Panc1 (cell line): ENCODE data around the gene TMEM233.

Experiments used
- CTCF ChIP-seq: fragments of 450-650 bp; IDR thresholded peaks from 2 replicates; pipeline ENCODE4 v1.5.1; 2017; ENCODE audit warnings: mild to moderate bottlenecking
- POLR2AphosphoS5 ChIP-seq: IDR thresholded peaks from 2 replicates; pipeline ENCODE4 v1.6.1; 2012; ENCODE audit warnings: mild to moderate bottlenecking, low read depth, low read length, moderate library complexity
- REST ChIP-seq, 2 experiments: IDR thresholded peaks; 2 replicates each; pipeline ENCODE4 v1.6.1; 2011 to 2012; ENCODE audit warnings: low read depth in 2 of 2, control low read depth in 1 of 2, low read length in 1 of 2, mild to moderate bottlenecking in 1 of 2, moderate library complexity in 1 of 2; ENCODE audit not compliant: insufficient read depth in 1 of 2
- TCF7L2 ChIP-seq: IDR thresholded peaks from 2 replicates; pipeline ENCODE4 v1.6.1; 2011; ENCODE audit warnings: mild to moderate bottlenecking, low read depth, low read length, inconsistent platforms

GRCh38 chr12:119687879-119688278 is 94.3 kb downstream of the TMEM233 start:
- TF ChIP-seq POLR2AphosphoS5 (no peak), CTCF (no peak), TCF7L2 (no peak), REST (IDR thresholded peaks at IDR 0.05; ENCODE audit: insufficient read depth in 1 of 2, low read depth in 2 of 2, low read length in 1 of 2) (no peak)
